Endothelial cell of umbilical vein (primary cell): Measurements from ENCODE around the gene PLA2G4F. TPM values are rescaled to one million over a fixed set of nuclear protein-coding genes. Genes with fewer than 3 reads are reported as not detected.

Experiments
- BruUV-seq: library from RNA; stranded (reverse); fragments of 400-500 nt; replicated peaks from 2 replicates; lab custom pipeline; 2021; lab: Mats Ljungman, UMichigan
- CTCF ChIA-PET: fragments of 300-600, 350-600 bp; sonication (Branson Sonifier 250); formaldehyde crosslinking; loops from one replicate; lab custom pipeline; 2021; ENCODE audit warnings: antibody characterized with exemption, inconsistent platforms; lab: Charles Lee
- POLR2A ChIA-PET: fragments of 300-600, 350-600 bp; sonication (Branson Sonifier 250); formaldehyde crosslinking; loops from one replicate; lab custom pipeline; 2021; ENCODE audit warnings: antibody characterized with exemption, inconsistent platforms; lab: Charles Lee
- DNase-seq: peaks from one replicate; pipeline ENCODE4 v3.0.0-alpha.2; 2011; ENCODE audit warnings: low read depth, low spot score
- FAIRE-seq: peaks from 2 replicates; lab custom pipeline; 2011; peaks lifted over from hg19 to GRCh38; lab: Jason Lieb, UNC
- H2AFZ ChIP-seq: 2 replicates; pipeline ENCODE4 v1.6.0; 2012; ENCODE audit warnings: low read depth, low read length, control low read depth, inconsistent platforms
- H3K27ac ChIP-seq: 2 replicates; pipeline ENCODE4 v1.5.1; 2011; ENCODE audit warnings: low read depth, mild to moderate bottlenecking, control low read depth, low read length, moderate library complexity; ENCODE audit not compliant: insufficient read depth
- H3K27me3 ChIP-seq, 2 experiments: 2 replicates each; pipeline versions ENCODE4 v1.6.0 to v1.6.1; 2011; ENCODE audit warnings: low read length in 2 of 2, mixed read lengths in 1 of 2; ENCODE audit not compliant: control insufficient read depth in 2 of 2, insufficient read depth in 2 of 2
- H3K36me3 ChIP-seq, 2 experiments: 2 replicates in 1 of 2; 3 replicates in 1 of 2; pipeline ENCODE4 v1.5.1; 2011; ENCODE audit warnings: low read length in 2 of 2, mild to moderate bottlenecking in 1 of 2, moderate library complexity in 1 of 2; ENCODE audit not compliant: control insufficient read depth in 2 of 2, insufficient read depth in 2 of 2; ENCODE audit errors: extremely low read depth in 1 of 2
- H3K4me1 ChIP-seq: 3 replicates; pipeline ENCODE4 v1.5.1; 2011; ENCODE audit warnings: mild to moderate bottlenecking, low read length; ENCODE audit not compliant: control insufficient read depth, insufficient read depth; ENCODE audit errors: extremely low read depth
- H3K4me2 ChIP-seq: 2 replicates; pipeline ENCODE4 v1.6.1; 2011; ENCODE audit warnings: low read length, control low read depth, mixed read lengths; ENCODE audit not compliant: insufficient read depth
- H3K4me3 ChIP-seq, 3 experiments: fragments of 200-600 bp in 1 of 3; sonication (generic), shearing (Covaris generic) in 1 of 3; replicated peaks in 1 of 3; 2 replicates each; pipeline ENCODE4 v1.5.1; 2011 to 2016; ENCODE audit warnings: control low read depth in 3 of 3, low read length in 3 of 3, mild to moderate bottlenecking in 2 of 3, inconsistent platforms in 1 of 3, low read depth in 1 of 3, moderate library complexity in 1 of 3; ENCODE audit not compliant: insufficient read depth in 1 of 3
- H3K79me2 ChIP-seq: 2 replicates; pipeline ENCODE4 v1.6.0; 2012; ENCODE audit warnings: low read length, inconsistent platforms; ENCODE audit not compliant: control insufficient read depth, insufficient read depth
- H3K9ac ChIP-seq: replicated peaks from 2 replicates; pipeline ENCODE3; 2011; ENCODE audit warnings: low read length, control low read depth; ENCODE audit not compliant: insufficient read depth; ENCODE audit errors: extremely low read depth
- H3K9me1 ChIP-seq: replicated peaks from 3 replicates; pipeline ENCODE4 v1.6.0; 2011; ENCODE audit warnings: mild to moderate bottlenecking, low read length; ENCODE audit not compliant: control insufficient read depth, insufficient read depth; ENCODE audit errors: extremely low read depth
- H3K9me3 ChIP-seq: replicated peaks from 2 replicates; pipeline ENCODE4 v1.5.1; 2012; ENCODE audit warnings: low read length, inconsistent platforms; ENCODE audit not compliant: control insufficient read depth, insufficient read depth
- H4K20me1 ChIP-seq: replicated peaks from 2 replicates; pipeline ENCODE3; 2011; ENCODE audit warnings: mild to moderate bottlenecking, low read length; ENCODE audit not compliant: control insufficient read depth, insufficient read depth; ENCODE audit errors: extremely low read depth
- CTCF ChIP-seq, 2 donors: IDR thresholded peaks; 1 replicate in 1 of 2; 2 replicates in 1 of 2; pipeline ENCODE4 v1.5.1; 2011; ENCODE audit warnings: low read length in 2 of 2, mild to moderate bottlenecking in 2 of 2, moderate library complexity in 2 of 2, control low read depth in 1 of 2, inconsistent platforms in 1 of 2, low read depth in 1 of 2; ENCODE audit not compliant: insufficient read depth in 1 of 2; ENCODE audit errors: extremely low read depth in 1 of 2
- GATA2 ChIP-seq: IDR thresholded peaks from 2 replicates; pipeline ENCODE4 v1.7.0; 2011; ENCODE audit warnings: low read depth, mild to moderate bottlenecking, moderate library complexity, mixed read lengths, low read length; ENCODE audit not compliant: insufficient read length, insufficient read depth
- dilution Hi-C: fragments of 300-500 bp; cut with MboI; formaldehyde crosslinking; loops from one replicate; pipeline ENCODE4 v1.15.0; 2019; ENCODE audit warnings: low sequenced_read_pairs; ENCODE audit not compliant: extremely low pct_ligation_motif_present
- intact Hi-C: fragments of 100-400 bp; cut with micrococcal nuclease; formaldehyde crosslinking; loops from one replicate; pipeline ENCODE4 v1.10.0; 2022
- polyA plus RNA-seq, 4 experiments: library from polyadenylated mRNA; depleted of rRNA in 3 of 4; stranded (reverse) in 3 of 4; unstranded in 1 of 4; fragments of >200 nt; gene quantifications; 2 replicates each; pipeline versions ENCODE4 v1.2.1 to v1.2.3, GENCODE V29; 2011 to 2012; ENCODE audit warnings: missing spikeins in 1 of 4
- total RNA-seq: library from RNA; stranded (reverse); gene quantifications from 2 replicates; pipeline ENCODE4 v1.2.3, GENCODE V29; 2021

Gene PLA2G4F
- total and polyA plus RNA-seq, 2 donors (not counting 3 experiments of a cell fraction or from before 2014, with no cell fraction given), result not detected

- H3K4me2 ChIP-seq, result no peak overlapping the region
- intact Hi-C loops, result no loop called here
Measured at GRCh38 chr15:42139596-42139995, 16.8 kb downstream of the PLA2G4F start.

More at GRCh38 chr15:42139596-42139995, 16.8 kb downstream of the PLA2G4F start:
- Histone ChIP-seq H3K9ac (no peak overlapping the region), H2AFZ (no peak overlapping the region), H3K9me1 (no peaks in the 10 kb centered on the region), H3K36me3 (no peaks in the 10 kb centered on the region), H3K27me3 (peaks cover 4 to 8% of the 10 kb centered on the region in 2 experiments), H3K4me1 (no peaks in the 10 kb centered on the region), H3K27ac (no peak overlapping the region), H3K4me3 (no peak overlapping the region), H3K9me3 (no peaks in the 10 kb centered on the region), H4K20me1 (no peaks in the 10 kb centered on the region), H3K79me2 (no peaks in the 10 kb centered on the region)
- dilution Hi-C loops, result no loop called here
- DNase-seq (no peak), FAIRE-seq (no peak)
- CTCF ChIA-PET, result interaction anchor here (0.7 to 3.2 kb wide), 8 partner anchors 8 to 246 kb away, joined by 3 to 56 read pairs (median 10); no protein-coding TSS in a partner anchor
- no TSS peak for BruUV-seq
- POLR2A ChIA-PET, result no interaction called here
- no peak for TF ChIP-seq CTCF (IDR thresholded peaks at IDR 0.05; ENCODE audit: extremely low read depth in 1 of 2, insufficient read depth in 1 of 2, low read depth in 1 of 2, low read length in 2 of 2)
- no peak for TF ChIP-seq GATA2
